Kidney glomerular epithelial cell (primary cell): ENCODE measurements around the gene MAEA.
"Not testable (repeated sequence)": the region's sequence is repeated elsewhere in the genome, so short reads cannot be mapped to it uniquely, and the experiment has no call there.

Experiments used
- DNase-seq: peaks from one replicate; lab custom pipeline; 2025; lab: John Stamatoyannopoulos, UW

Gene MAEA

GRCh38 chr4:1367230-1367935 lies 77.7 kb downstream of the MAEA start:
- DNase-seq = no peak

GRCh38 chr4:1367936-1368289 lies 78.2 kb downstream of the MAEA start:
- DNase-seq = no peak

- no peak for DNase-seq
These were observed 78.9 kb downstream of the MAEA start for GRCh38 chr4:1368421-1369090.

GRCh38 chr4:1369091-1369450 lies 79.4 kb downstream of the MAEA start:
- no peak for DNase-seq

GRCh38 chr4:1369479-1370079 lies 79.9 kb downstream of the MAEA start:
- no peak for DNase-seq

- DNase-seq = no peak
These were observed 80.8 kb downstream of the MAEA start for GRCh38 chr4:1370321-1371124.

GRCh38 chr4:1371176-1372165 lies 81.8 kb downstream of the MAEA start:
- DNase-seq = no peak

- not testable (repeated sequence) for DNase-seq
These were observed 82.9 kb downstream of the MAEA start for GRCh38 chr4:1372576-1372975.

GRCh38 chr4:1373892-1374705 lies 84.4 kb downstream of the MAEA start:
- no peak for DNase-seq

GRCh38 chr4:1374706-1375045 lies 85.0 kb downstream of the MAEA start:
- no peak for DNase-seq

- no peak for DNase-seq
These were observed 85.5 kb downstream of the MAEA start for GRCh38 chr4:1375051-1375721.

GRCh38 chr4:1375761-1376322 lies 86.2 kb downstream of the MAEA start:
- DNase-seq = no peak

- DNase-seq = no peak
These were observed 86.7 kb downstream of the MAEA start for GRCh38 chr4:1376391-1376840.

- DNase-seq = no peak
These were observed 87.3 kb downstream of the MAEA start for GRCh38 chr4:1376841-1377605.

- no peak for DNase-seq
These were observed 88.0 kb downstream of the MAEA start for GRCh38 chr4:1377606-1378261.

- DNase-seq = no peak
These were observed 89.0 kb downstream of the MAEA start for GRCh38 chr4:1378559-1379231.

- DNase-seq = no peak
These were observed 89.7 kb downstream of the MAEA start for GRCh38 chr4:1379351-1379781.
